GM21390 (cell line): ENCODE results near the gene C16orf82.

Experiments used
- ATAC-seq: cut with Tn5 transposase; IDR thresholded peaks from one replicate; pipeline ENCODE4 v1.9.1; 2021; ENCODE audit not compliant: unreplicated experiment

Gene C16orf82

DNA sequence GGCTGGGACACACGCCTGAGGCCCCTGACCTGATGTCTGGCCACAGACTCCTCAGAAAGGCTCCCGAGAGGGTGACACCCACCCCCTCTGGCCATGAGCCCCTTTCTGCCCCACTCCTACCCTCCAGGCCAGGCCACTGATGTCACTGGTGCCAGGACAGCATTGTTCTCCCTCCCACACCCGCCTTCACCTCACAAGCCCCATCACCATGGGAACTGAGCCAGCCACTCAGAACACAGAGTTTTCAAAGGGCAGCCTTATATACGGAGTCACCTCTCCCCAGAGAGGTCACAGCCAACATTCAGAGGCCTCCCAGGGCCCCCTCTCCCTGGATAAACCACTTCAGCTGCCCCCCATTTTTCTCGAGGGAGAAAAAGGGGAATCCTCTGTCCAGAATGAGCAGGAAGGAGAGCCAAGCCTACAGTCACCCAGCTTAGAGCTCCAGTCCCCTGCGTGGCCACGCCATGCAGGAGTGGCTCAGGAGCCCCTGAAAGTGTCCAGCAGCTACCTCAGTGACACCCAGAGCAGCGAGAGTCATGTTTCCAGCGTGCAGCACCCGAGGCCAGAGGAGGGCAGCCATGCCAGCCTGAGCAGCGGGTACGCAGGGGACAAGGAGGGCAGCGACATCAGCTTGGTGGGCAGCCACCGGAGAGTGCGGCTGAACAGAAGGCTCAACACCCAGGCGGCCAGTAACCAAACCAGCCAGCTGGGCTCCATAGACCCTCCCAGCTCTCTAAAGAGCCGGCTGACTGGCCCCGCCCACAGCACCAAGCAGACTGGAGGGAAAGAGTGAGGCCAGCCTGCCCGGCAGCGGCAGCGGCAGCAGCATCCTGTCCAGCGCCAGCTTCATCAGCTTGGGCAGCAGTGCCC is at the start of gene C16orf82:
TSS of gene C16orf82 (plus strand) at position 260 of the 870 bp plus-strand sequence.
- no peak for ATAC-seq

DNA sequence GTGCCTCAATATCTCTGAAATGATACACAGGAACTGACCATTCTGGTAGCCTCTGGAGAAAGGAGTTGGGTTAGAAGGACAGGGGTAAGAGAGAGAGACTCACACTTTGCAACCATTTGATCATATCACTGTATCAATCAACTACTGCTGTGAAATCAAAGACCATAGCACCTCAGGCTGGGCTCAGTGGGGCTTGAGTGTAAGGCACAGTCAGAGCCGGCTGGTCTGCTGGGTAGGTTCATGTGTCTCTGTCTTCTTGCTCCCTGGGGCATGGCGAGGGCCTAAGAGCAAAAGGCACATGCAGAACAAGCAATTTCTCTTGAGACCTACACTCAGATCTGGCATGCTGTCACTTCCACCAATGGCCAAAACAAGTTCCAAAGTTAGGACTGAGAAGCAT is 46.7 kb upstream of the C16orf82 start:
- no peak for ATAC-seq

DNA sequence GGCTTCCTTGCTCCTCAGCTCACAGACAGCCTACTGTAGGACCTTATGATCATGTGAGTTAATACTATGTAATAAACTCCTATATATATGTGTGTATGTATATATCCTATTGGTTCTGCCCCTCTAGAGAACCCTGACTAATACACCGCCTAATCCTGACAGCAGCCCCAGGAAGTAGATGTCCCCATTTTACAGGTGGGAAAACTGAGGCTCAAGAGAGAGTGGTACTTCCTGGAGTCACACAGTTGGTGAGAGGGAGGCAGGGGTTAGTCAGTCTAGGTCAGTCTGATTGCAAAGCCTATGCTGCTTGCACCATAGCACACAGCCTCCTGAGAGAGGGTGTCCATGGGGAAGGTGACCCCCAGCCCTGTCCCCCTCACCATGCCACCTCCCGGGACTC is 42.7 kb upstream of the C16orf82 start:
- ATAC-seq = no peak

- no peak for ATAC-seq
Measured at GRCh38 chr16:27025581-27025980, 41.1 kb upstream of the C16orf82 start.

GRCh38 chr16:27027971-27028370 is 38.8 kb upstream of the C16orf82 start:
- no peak for ATAC-seq

DNA sequence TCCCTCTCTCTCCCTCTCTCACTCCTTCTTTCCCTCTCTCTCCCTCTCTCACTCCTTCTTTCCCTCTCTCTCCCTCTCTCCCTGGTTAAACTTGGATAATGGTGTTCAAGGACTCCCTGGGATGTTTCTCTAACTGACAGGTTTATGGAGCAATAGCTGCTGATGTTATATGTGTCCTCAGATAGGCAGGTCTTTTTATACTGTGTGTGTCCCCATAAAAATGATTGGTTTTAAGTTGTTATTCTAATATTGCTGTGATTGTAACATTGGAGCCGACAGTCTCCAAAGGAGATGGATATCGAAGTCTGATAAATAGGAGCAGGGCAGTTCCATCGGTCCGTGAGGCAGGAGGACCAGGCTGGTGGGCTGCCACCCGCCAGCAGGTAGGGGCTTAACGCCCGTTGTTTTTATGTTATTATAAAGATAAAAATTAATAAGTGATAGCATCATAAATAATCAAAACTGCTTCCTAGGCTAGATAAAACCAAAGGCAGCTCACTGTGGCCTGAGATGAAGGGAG is 38.1 kb upstream of the C16orf82 start:
- ATAC-seq = no peak

GRCh38 chr16:27029525-27029924 is 37.2 kb upstream of the C16orf82 start:
- no peak for ATAC-seq

DNA sequence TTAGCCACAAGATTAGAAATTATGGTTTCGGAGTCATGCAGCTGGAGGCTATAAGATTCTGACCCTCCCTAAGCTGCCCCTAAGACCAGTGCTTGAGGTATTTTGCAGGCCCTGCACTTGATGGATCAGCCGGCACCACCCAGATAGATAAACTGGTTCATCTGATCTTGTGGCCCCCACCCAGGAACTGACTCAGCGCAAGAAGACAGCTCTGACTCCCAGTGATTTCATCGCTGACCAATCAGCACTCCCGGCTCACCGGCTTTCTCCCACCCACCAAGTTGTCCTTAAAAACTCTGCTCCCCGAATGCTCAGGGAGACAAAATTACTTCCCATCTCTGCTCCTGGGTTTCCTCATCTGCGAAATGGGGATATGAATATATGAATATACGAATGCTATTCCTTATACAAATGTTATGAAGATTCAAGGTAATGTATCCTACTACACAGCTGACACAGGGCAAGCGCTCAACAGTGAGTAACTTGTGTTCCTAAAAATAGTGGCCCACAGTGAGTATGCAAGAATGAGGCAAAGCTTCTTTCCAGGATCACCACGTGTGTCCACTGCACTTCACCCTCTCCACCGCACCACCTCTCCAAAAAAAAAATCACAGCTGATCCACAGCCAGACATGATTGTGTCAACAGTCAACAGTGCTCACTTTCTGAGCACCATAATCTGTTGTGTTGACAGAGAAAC is 33.3 kb upstream of the C16orf82 start:
- no peak for ATAC-seq

DNA sequence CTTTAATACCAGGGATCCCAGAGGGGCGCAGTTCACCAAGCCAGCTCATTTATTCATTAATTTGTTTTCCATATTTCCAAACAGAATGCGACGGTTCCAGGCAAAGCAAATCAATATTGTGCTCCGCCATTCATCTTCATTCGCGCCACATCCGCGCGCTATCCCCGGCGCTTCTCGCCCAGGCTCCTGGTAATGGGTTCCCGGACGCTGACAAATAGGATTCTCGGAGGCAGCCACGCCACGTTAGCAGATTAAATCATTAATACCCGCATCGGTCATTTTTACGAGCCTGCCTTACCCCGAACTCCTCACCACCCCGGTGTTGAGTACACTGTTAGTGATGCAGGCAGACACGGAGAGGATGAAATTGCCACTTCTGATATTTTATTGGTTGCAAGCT is 26.0 kb upstream of the C16orf82 start:
- no peak for ATAC-seq

DNA sequence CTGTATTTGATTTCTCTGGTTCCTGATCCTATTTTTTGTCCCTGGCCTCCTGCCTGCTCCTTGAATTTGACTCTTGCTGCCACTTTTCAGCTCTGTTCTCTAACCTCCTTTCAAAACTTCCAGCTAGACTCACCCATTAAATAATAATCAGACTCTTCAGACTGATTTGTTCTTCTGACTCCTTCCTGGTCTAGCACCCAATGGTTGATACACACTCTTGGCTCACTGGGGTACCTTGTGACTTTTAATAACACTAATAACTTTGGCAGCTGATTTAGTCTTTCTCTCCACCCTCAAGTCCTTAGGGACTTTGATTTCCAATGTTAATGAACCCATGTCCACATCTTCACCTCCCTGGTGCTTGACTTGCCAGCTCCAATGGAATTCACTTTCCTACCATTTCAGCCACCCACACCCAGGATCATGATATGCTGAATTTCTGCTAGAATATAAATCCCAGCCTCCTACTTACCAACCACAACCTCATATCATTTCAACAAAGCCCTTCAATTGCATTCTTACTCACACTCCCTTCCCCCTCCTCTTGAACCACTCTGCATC is 19.7 kb upstream of the C16orf82 start:
- ATAC-seq = no peak

DNA sequence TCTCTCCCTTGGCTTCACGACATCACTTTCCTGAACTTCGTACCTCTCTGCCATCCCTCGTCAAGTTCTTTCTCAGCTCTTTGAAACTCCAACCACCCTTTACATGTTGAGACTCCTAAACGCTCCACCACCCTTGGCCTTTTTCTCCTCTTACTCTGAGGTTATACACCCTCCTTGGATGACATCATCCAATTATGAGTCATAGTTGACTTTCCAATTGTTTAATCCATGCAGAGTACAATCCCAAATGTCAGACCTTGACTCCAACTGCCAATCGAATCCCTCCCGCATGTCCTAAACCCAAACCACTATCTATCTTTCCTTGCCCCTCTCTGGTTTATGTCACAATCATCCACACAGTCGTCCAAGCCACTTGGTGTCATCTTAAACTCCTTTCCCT is 18.4 kb upstream of the C16orf82 start:
- no peak for ATAC-seq

GRCh38 chr16:27049117-27049516 is 17.6 kb upstream of the C16orf82 start:
- ATAC-seq = no peak

DNA sequence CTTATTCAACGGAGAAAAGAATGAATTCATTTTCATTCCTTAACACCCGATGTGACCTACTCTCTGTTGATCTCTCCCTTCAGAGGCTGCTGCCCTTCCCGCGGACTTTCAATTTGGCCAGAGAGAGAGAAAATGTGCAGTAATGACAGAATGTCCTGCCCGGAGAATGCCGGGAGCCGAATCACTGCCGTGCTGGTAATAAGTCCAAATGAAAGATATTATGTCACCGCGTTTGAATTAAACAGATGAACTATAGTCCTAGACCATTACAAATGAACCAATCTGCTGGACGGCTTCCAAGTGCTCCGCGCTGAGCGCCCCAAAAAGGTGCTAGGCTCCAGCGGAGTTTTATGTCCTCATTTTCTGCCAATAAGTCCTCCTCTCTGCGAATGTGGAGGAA is 14.7 kb upstream of the C16orf82 start:
- no peak for ATAC-seq

DNA sequence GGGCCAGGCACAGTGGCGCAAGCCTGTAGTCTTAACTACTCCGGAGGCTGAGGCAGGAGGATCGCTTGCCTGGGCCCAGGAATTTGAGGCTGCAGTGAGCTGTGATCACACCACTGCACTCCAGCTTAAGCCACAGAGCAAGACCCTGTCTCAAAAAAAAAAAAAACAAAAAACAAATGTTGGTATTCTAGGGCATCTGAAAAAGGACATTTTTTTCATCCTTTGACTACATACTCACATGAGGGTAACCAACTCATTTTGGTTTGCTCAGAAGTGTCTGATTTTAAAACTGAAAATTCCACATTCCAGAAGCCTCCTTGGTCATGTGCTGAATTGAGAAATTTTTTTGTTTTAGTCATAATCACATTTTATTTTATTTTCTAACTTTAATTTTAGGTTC is 12.7 kb upstream of the C16orf82 start:
- no peak for ATAC-seq

- ATAC-seq = no peak
Measured at GRCh38 chr16:27058299-27058698, 8.4 kb upstream of the C16orf82 start.

DNA sequence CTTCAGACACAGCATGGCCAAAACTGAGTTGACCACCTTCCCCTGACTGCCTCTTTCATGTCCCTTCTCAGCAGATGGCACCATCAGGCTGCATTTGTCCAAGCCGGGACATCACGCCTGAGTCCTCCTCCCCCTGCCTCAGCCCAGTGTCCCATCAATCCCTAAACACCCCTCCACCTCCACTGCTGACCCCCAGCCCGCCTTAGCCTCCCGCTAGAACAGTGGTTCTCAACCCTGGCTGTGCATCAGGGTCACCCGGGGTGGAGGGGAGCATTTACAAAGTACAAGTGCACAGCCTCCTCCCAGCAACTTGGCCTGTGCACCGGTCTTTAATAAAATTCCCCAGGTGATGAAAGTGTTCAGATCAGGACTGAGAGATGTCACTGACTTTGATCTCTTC is 4.0 kb downstream of the C16orf82 start:
- ATAC-seq = no peak

GRCh38 chr16:27073733-27074132 is 7.0 kb downstream of the C16orf82 start:
- ATAC-seq = no peak

DNA sequence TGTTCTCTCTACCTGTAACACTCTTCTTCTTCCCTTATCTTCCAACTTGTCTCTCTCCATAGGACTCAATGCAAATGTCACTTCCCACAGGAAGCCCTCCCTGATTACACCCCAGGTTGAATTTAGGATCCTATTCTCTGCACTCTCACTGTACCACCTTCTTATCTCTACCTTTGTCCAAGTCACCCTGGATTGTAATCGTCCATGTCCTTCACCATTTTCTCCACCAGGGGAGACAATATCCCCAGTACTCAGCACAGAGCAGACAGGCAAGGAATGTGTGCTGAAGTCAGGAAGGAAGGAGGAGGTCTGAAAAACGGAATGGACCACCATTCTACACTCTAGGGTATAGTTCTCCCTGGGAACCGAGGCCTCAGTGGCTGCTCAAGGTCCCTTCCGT is 14.2 kb downstream of the C16orf82 start:
- no peak for ATAC-seq

DNA sequence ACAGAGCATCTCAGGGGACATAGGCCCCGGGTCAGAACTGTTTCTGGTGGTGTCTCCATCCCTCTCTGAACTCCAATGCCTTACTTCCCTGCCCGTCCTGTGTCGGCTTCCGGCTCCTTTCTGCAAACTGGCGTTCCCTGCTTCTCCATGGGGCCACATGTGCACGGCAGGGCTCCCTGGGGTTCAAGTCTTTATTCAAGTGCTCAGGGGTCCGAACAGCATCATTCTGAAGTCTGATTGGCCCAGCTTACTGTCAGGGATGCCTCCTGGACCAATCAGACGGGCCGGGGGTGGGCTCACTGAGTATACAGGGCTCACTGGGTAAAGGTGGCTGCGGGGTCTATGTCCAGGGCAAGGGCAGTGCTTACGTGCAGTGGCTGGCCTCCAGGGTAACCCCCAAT is 17.1 kb downstream of the C16orf82 start:
- no peak for ATAC-seq

DNA sequence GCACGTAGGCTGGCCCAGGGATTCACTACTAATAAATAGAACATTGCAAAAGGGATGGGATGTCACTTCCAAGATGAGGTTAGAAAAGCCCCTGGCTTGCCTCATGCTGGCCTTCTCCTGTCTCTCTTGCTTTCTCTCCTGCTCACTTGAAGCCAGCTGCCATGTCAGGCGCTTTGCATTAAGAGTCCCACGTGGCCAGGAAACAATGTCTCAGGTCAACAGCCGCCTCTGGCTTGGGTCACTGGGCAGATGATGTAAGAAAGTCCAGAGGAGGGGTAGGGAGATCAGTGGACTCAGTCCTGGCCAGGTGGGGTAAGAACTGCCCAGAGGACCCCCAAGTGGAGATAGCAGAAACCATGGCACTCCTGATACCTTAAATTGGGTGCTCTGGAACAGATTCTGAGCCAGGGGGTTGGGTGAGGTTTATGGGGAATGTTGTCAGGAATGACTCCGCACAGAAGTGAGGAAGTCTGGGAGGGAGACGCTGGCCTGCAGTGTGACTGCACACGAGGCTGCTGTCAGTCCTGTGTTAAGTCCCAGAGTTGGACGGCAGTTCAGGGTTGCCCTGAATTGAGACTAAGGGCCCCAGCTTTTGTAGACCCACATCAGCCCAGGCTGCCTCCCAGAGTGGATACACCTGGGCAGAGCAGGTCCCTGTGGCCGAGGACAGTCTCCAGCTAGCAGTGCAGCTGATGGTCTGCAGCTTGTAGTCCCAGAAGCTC is 17.7 kb downstream of the C16orf82 start:
- ATAC-seq = no peak

DNA sequence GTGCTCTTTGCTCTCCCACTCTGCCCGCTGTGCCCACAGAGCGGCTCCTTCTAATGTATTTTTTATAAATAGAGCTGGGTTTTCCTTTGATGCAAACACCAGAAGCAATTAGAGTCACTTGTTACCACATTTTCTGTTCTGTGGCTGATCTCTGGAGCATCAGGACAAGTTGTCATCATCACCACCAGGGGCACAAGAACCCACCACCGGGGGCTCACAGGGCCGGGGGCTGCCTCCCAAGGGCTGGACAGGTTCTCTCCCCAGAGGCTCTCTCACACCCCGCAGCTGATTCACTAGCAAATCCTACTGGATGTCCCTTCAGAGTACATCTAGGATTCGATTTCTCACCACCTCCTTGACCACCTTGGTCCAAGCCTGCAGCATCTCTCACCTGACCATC is 18.5 kb downstream of the C16orf82 start:
- ATAC-seq = no peak
